Activated CD4-positive, alpha-beta T cell treated with anti-CD3 and anti-CD28 coated beads, Interleukin-2, amount 10 ng/mL, durations not matched to agents 24 days and 14 days (primary cell): Measurements from ENCODE around the gene FAM193A. TPM values are rescaled to one million over a fixed set of nuclear protein-coding genes. Genes with fewer than 3 reads are reported as not detected.
A peak's percentile ranks its signal among the peaks of the same experiment; 100 is the strongest.
"Not testable (repeated sequence)": the region's sequence is repeated elsewhere in the genome, so short reads cannot be mapped to it uniquely, and the experiment has no call there.

Source experiments
- DNase-seq: peaks from one replicate; pipeline ENCODE4 v3.0.0; 2022
- H3K27ac Mint-ChIP-seq: one replicate; pipeline ENCODE4 v1.8.0; 2022; ENCODE audit warnings: mild to moderate bottlenecking, mixed read lengths
- H3K27me3 Mint-ChIP-seq: one replicate; pipeline ENCODE4 v1.8.0; 2022; ENCODE audit warnings: mixed read lengths
- H3K36me3 Mint-ChIP-seq: one replicate; pipeline ENCODE4 v1.8.0; 2022; ENCODE audit warnings: low read depth, mild to moderate bottlenecking, mixed read lengths
- H3K4me1 Mint-ChIP-seq: one replicate; pipeline ENCODE4 v1.8.0; 2021; ENCODE audit warnings: mixed read lengths
- H3K4me3 Mint-ChIP-seq: one replicate; pipeline ENCODE4 v1.8.0; 2022; ENCODE audit warnings: mild to moderate bottlenecking, moderate library complexity, mixed read lengths
- H3K9me3 Mint-ChIP-seq: one replicate; pipeline ENCODE4 v1.8.0; 2021; ENCODE audit warnings: mixed read lengths
- intact Hi-C: fragments of 100-400 bp; cut with micrococcal nuclease; formaldehyde crosslinking; loops from one replicate; pipeline ENCODE4 v1.15.1; 2023
- total RNA-seq: library from RNA; stranded (reverse); gene quantifications from 2 replicates; pipeline ENCODE4 v1.2.3, GENCODE V29; 2022

The FAM193A gene
- total RNA-seq, 1 donor from 2014 or later: 29.5 TPM

- no peak for DNase-seq
- Mint-ChIP-seq H3K9me3 (no peaks in the 10 kb centered on the region), H3K27ac (peak overlapping the region; percentile 16), H3K4me1 (peaks cover 39% of the 10 kb centered on the region), H3K27me3 (no peaks in the 10 kb centered on the region), H3K4me3 (no peak overlapping the region), H3K36me3 (peaks cover 18% of the 10 kb centered on the region)
- intact Hi-C loops: no loop called here
Measured at GRCh38 chr4:2572866-2573265, 36.4 kb downstream of the FAM193A start.

GRCh38 chr4:2574009-2574408, 37.6 kb downstream of the FAM193A start:
- no peaks in the 10 kb centered on the region for H3K9me3 Mint-ChIP-seq
- no peak overlapping the region for H3K27ac Mint-ChIP-seq
- peaks cover 20% of the 10 kb centered on the region for H3K36me3 Mint-ChIP-seq
- H3K27me3 Mint-ChIP-seq: no peaks in the 10 kb centered on the region
- intact Hi-C loops: no loop called here
- no peak for DNase-seq
- peaks cover 37% of the 10 kb centered on the region for H3K4me1 Mint-ChIP-seq
- no peak overlapping the region for H3K4me3 Mint-ChIP-seq

- H3K27ac Mint-ChIP-seq: no peak overlapping the region
- intact Hi-C loops: no loop called here
- no peaks in the 10 kb centered on the region for H3K9me3 Mint-ChIP-seq
- no peak overlapping the region for H3K4me3 Mint-ChIP-seq
- peaks cover 22% of the 10 kb centered on the region for H3K36me3 Mint-ChIP-seq
- H3K4me1 Mint-ChIP-seq: peaks cover 36% of the 10 kb centered on the region
- DNase-seq: no peak
- no peaks in the 10 kb centered on the region for H3K27me3 Mint-ChIP-seq
Measured at GRCh38 chr4:2574863-2575262, 38.4 kb downstream of the FAM193A start.

GRCh38 chr4:2576290-2576689, 39.8 kb downstream of the FAM193A start:
- no peaks in the 10 kb centered on the region for H3K27me3 Mint-ChIP-seq
- no peak for DNase-seq
- no peak overlapping the region for H3K27ac Mint-ChIP-seq
- H3K4me3 Mint-ChIP-seq: no peak overlapping the region
- H3K36me3 Mint-ChIP-seq: peaks cover 24% of the 10 kb centered on the region
- intact Hi-C loops: no loop called here
- peaks cover 25% of the 10 kb centered on the region for H3K4me1 Mint-ChIP-seq
- no peaks in the 10 kb centered on the region for H3K9me3 Mint-ChIP-seq

GRCh38 chr4:2578106-2578505, 41.7 kb downstream of the FAM193A start:
- H3K36me3 Mint-ChIP-seq: peaks cover 26% of the 10 kb centered on the region
- DNase-seq: no peak
- H3K9me3 Mint-ChIP-seq: no peaks in the 10 kb centered on the region
- no peak overlapping the region for H3K27ac Mint-ChIP-seq
- no peak overlapping the region for H3K4me3 Mint-ChIP-seq
- intact Hi-C loops: no loop called here
- H3K4me1 Mint-ChIP-seq: peaks cover 21% of the 10 kb centered on the region
- no peaks in the 10 kb centered on the region for H3K27me3 Mint-ChIP-seq

- intact Hi-C loops: no loop called here
- Mint-ChIP-seq H3K9me3 (no peaks in the 10 kb centered on the region), H3K27me3 (no peaks in the 10 kb centered on the region), H3K27ac (no peak overlapping the region), H3K4me1 (peaks cover 15% of the 10 kb centered on the region), H3K4me3 (no peak overlapping the region), H3K36me3 (peaks cover 26% of the 10 kb centered on the region)
- DNase-seq: no peak
Measured at GRCh38 chr4:2579910-2580309, 43.5 kb downstream of the FAM193A start.

- intact Hi-C loops: no loop called here
- no peak overlapping the region for H3K27ac Mint-ChIP-seq
- peaks cover 21% of the 10 kb centered on the region for H3K4me1 Mint-ChIP-seq
- peaks cover 17% of the 10 kb centered on the region for H3K36me3 Mint-ChIP-seq
- no peaks in the 10 kb centered on the region for H3K27me3 Mint-ChIP-seq
- no peak for DNase-seq
- H3K9me3 Mint-ChIP-seq: no peaks in the 10 kb centered on the region
- no peak overlapping the region for H3K4me3 Mint-ChIP-seq
Measured at GRCh38 chr4:2583092-2583491, 46.6 kb downstream of the FAM193A start.

GRCh38 chr4:2583517-2583916, 47.1 kb downstream of the FAM193A start:
- DNase-seq: no peak
- no peak overlapping the region for H3K27ac Mint-ChIP-seq
- intact Hi-C loops: no loop called here
- H3K9me3 Mint-ChIP-seq: no peaks in the 10 kb centered on the region
- no peaks in the 10 kb centered on the region for H3K27me3 Mint-ChIP-seq
- H3K4me3 Mint-ChIP-seq: no peak overlapping the region
- peaks cover 22% of the 10 kb centered on the region for H3K4me1 Mint-ChIP-seq
- peaks cover 17% of the 10 kb centered on the region for H3K36me3 Mint-ChIP-seq

GRCh38 chr4:2586502-2586901, 50.1 kb downstream of the FAM193A start:
- no peak overlapping the region for H3K4me3 Mint-ChIP-seq
- no peak overlapping the region for H3K27ac Mint-ChIP-seq
- DNase-seq: no peak
- no peaks in the 10 kb centered on the region for H3K9me3 Mint-ChIP-seq
- H3K36me3 Mint-ChIP-seq: peaks cover 4% of the 10 kb centered on the region
- H3K4me1 Mint-ChIP-seq: peaks cover 32% of the 10 kb centered on the region
- intact Hi-C loops: no loop called here
- H3K27me3 Mint-ChIP-seq: no peaks in the 10 kb centered on the region

GRCh38 chr4:2587213-2587823, 50.9 kb downstream of the FAM193A start:
- Mint-ChIP-seq H3K4me3 (no peak overlapping the region), H3K27me3 (no peaks in the 10 kb centered on the region), H3K4me1 (peaks cover 29% of the 10 kb centered on the region), H3K9me3 (no peaks in the 10 kb centered on the region), H3K27ac (no peak overlapping the region), H3K36me3 (peaks cover 1% of the 10 kb centered on the region)
- intact Hi-C loops: no loop called here
- no peak for DNase-seq

GRCh38 chr4:2588259-2588658, 51.8 kb downstream of the FAM193A start:
- H3K27ac Mint-ChIP-seq: no peak overlapping the region
- H3K4me1 Mint-ChIP-seq: peaks cover 31% of the 10 kb centered on the region
- intact Hi-C loops: no loop called here
- H3K9me3 Mint-ChIP-seq: no peaks in the 10 kb centered on the region
- H3K4me3 Mint-ChIP-seq: no peak overlapping the region
- no peaks in the 10 kb centered on the region for H3K27me3 Mint-ChIP-seq
- H3K36me3 Mint-ChIP-seq: peaks cover 1% of the 10 kb centered on the region
- DNase-seq: no peak

GRCh38 chr4:2591189-2591588, 54.7 kb downstream of the FAM193A start:
- Mint-ChIP-seq H3K36me3 (no peaks in the 10 kb centered on the region), H3K9me3 (no peaks in the 10 kb centered on the region), H3K27ac (peak overlapping the region; percentile 60), H3K4me1 (peaks cover 35% of the 10 kb centered on the region), H3K27me3 (no peaks in the 10 kb centered on the region), H3K4me3 (no peak overlapping the region)
- no peak for DNase-seq
- intact Hi-C loops: no loop called here

- H3K9me3 Mint-ChIP-seq, intact Hi-C loops, DNase-seq, H3K27ac Mint-ChIP-seq, H3K4me3 Mint-ChIP-seq, H3K27me3 Mint-ChIP-seq, H3K36me3 Mint-ChIP-seq: not testable (repeated sequence)
- peaks cover 34% of the 10 kb centered on the region for H3K4me1 Mint-ChIP-seq
Measured at GRCh38 chr4:2592014-2592413, 55.6 kb downstream of the FAM193A start.

- Mint-ChIP-seq H3K36me3 (peaks cover 8% of the 10 kb centered on the region), H3K27ac (no peak overlapping the region), H3K9me3 (no peaks in the 10 kb centered on the region), H3K4me3 (no peak overlapping the region), H3K27me3 (no peaks in the 10 kb centered on the region), H3K4me1 (peaks cover 38% of the 10 kb centered on the region)
- DNase-seq: no peak
- intact Hi-C loops: no loop called here
Measured at GRCh38 chr4:2592572-2592971, 56.1 kb downstream of the FAM193A start.

GRCh38 chr4:2593003-2593402, 56.6 kb downstream of the FAM193A start:
- DNase-seq: no peak
- no peaks in the 10 kb centered on the region for H3K27me3 Mint-ChIP-seq
- intact Hi-C loops: no loop called here
- H3K27ac Mint-ChIP-seq: peak overlapping the region; percentile 6
- H3K36me3 Mint-ChIP-seq: peaks cover 13% of the 10 kb centered on the region
- no peaks in the 10 kb centered on the region for H3K9me3 Mint-ChIP-seq
- peaks cover 41% of the 10 kb centered on the region for H3K4me1 Mint-ChIP-seq
- no peak overlapping the region for H3K4me3 Mint-ChIP-seq
